GM18907 (cell line): ENCODE measurements around the gene SLC35E2B.
"Not testable (repeated sequence)": the region's sequence is repeated elsewhere in the genome, so short reads cannot be mapped to it uniquely, and the experiment has no call there.

ENCODE experiments used
- ATAC-seq: cut with Tn5 transposase; IDR thresholded peaks from one replicate; pipeline ENCODE4 v1.9.1; 2021; ENCODE audit warnings: mild to moderate bottlenecking, moderate library complexity; ENCODE audit not compliant: unreplicated experiment

The SLC35E2B gene

GRCh38 chr1:1677718-1678580 is 14.6 kb downstream of the SLC35E2B start:
- peak; percentile 70 for ATAC-seq

GRCh38 chr1:1676087-1676486 is 16.5 kb downstream of the SLC35E2B start:
- ATAC-seq = not testable (repeated sequence)

- ATAC-seq = not testable (repeated sequence)
These were observed 17.4 kb downstream of the SLC35E2B start for GRCh38 chr1:1675218-1675617.

- ATAC-seq = not testable (repeated sequence)
These were observed 17.8 kb downstream of the SLC35E2B start for GRCh38 chr1:1674806-1675205.

- ATAC-seq = no peak
These were observed 20.2 kb downstream of the SLC35E2B start for GRCh38 chr1:1672181-1672965.

- ATAC-seq = no peak
These were observed 21.1 kb downstream of the SLC35E2B start for GRCh38 chr1:1671365-1672119.

GRCh38 chr1:1670866-1671265 is 21.7 kb downstream of the SLC35E2B start:
- no peak for ATAC-seq

- no peak for ATAC-seq
These were observed 22.8 kb downstream of the SLC35E2B start for GRCh38 chr1:1669468-1670440.

- no peak for ATAC-seq
These were observed 26.1 kb downstream of the SLC35E2B start for GRCh38 chr1:1666526-1666925.

- ATAC-seq = no peak
These were observed 26.8 kb downstream of the SLC35E2B start for GRCh38 chr1:1665815-1666251.

GRCh38 chr1:1664941-1665814 is 27.4 kb downstream of the SLC35E2B start:
- no peak for ATAC-seq

- ATAC-seq = not testable (repeated sequence)
These were observed 28.3 kb downstream of the SLC35E2B start for GRCh38 chr1:1664318-1664717.

GRCh38 chr1:1662830-1663560 is 29.6 kb downstream of the SLC35E2B start:
- not testable (repeated sequence) for ATAC-seq

- ATAC-seq = not testable (repeated sequence)
These were observed 30.2 kb downstream of the SLC35E2B start for GRCh38 chr1:1662392-1662791.

- ATAC-seq = peak; percentile 88
These were observed 33.7 kb downstream of the SLC35E2B start, which contains the start of gene CDK11B for GRCh38 chr1:1658583-1659549. CDK11B (minus strand) TSS chr1:1659004; CDS start chr1:1657485, 1,519 bp downstream.

GRCh38 chr1:1648265-1648664 is 44.3 kb downstream of the SLC35E2B start:
- ATAC-seq = not testable (repeated sequence)
